GM21367 (cell line): Measurements from ENCODE around the gene SAP30BP.

Experiments
- ATAC-seq: cut with Tn5 transposase; IDR thresholded peaks from one replicate; pipeline ENCODE4 v1.9.1; 2021; ENCODE audit not compliant: unreplicated experiment

The SAP30BP gene

DNA sequence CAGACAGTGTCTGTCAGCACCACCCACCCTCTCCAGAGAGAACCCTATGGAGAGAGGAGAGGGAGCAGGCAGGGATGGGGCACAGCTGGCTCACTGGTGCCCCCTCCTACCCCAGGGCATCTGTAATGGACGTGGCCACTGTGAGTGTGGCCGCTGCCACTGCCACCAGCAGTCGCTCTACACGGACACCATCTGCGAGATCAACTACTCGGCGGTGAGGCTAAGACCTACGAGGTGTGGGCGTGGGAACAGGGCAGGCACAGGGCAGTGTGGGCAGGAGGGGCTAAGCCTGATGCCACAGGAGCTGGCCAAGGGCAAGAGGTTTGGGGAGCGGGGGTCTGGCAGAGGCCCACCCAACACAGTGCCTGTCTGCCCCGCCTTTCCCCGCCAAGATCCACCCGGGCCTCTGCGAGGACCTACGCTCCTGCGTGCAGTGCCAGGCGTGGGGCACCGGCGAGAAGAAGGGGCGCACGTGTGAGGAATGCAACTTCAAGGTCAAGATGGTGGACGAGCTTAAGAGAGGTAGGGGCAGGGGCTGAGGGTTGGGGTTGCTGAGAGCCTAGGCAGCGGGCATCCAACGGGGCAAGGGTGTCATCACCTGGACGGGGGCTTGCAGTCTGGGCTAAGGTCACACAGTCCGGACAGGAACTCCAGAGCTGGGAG, 69.2 kb downstream of the SAP30BP start:
- no peak for ATAC-seq

DNA sequence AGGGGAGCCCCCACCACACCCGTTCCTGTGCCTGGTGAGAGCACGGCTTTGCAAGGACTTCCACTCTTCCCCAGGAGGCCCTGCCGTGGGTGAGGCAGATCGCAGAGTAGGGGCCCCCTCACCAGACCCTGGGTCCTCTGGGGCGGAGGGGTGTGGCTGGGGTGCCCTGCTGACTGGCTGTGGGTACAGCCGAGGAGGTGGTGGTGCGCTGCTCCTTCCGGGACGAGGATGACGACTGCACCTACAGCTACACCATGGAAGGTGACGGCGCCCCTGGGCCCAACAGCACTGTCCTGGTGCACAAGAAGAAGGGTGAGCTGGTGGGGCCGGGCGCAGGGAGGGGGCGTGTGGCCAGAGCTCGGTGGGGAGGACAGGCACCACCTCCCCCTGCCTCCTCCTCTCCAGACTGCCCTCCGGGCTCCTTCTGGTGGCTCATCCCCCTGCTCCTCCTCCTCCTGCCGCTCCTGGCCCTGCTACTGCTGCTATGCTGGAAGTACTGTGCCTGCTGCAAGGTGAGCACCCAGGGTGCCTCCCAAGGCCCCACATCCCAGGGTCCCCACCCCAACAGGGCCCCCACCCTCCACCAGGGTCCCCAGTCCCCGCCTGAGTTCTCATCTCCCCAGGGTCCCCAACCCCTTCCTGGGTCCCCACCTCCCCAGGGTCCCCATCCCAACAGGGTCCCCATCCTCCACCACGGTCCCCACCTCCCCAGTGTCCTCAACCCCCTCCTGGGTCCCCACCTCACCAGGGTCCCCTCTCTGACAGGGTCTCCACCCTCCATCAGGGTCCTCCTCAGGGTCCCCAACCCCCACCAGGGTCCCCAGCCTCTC, 70.2 kb downstream of the SAP30BP start:
- no peak for ATAC-seq

DNA sequence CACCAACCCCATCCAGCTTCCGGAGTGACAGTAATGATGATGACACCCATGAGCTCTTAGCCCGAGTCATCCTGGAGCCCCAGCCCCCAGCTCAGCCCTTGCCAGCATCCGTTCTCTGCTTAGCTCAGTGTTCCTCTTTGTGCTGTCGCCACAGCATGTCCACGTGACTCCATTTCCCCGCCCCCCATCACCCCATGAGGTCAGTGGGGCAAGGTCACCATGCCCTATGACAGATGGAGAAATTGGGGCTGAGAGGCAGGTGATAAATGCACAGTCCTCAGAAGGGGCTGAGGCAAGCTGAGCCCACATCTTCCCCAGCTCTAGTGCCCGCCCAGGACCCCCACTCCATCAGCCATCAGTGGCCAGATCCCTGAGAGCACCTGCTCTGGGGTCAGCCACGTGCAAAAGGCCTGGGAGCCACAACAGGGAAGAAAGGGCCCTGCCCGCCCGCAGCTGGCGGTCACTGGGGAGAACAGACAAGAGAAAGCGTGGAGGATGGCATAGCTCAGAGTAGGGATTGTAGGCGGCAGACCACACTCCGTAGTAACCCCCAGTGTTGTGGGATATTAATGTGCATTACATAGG, 71.2 kb downstream of the SAP30BP start:
- no peak for ATAC-seq

DNA sequence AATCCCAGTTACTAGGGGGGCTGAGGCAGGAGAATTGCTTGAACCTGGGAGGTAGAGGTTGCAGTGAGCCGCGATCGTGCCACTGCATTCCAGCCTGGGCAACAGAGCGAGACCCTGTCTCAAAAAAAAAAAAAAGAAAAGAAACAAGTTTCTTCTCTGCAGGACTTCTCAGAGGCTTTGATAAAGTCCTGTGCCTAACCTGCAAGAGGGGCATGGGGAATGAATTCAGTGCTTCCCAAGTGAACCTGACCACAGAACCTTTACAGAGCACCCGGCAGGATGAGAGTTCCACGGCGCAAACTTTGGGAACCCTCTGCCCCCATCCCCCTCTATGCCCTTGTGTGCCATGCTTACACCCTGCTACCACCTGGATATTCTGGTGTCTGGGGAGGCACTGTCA, 72.0 kb downstream of the SAP30BP start:
- ATAC-seq, result no peak

- ATAC-seq, result no peak
These were observed 72.7 kb downstream of the SAP30BP start for GRCh38 chr17:75739801-75740200.

- ATAC-seq, result no peak
These were observed 73.1 kb downstream of the SAP30BP start for GRCh38 chr17:75740215-75740614.

DNA sequence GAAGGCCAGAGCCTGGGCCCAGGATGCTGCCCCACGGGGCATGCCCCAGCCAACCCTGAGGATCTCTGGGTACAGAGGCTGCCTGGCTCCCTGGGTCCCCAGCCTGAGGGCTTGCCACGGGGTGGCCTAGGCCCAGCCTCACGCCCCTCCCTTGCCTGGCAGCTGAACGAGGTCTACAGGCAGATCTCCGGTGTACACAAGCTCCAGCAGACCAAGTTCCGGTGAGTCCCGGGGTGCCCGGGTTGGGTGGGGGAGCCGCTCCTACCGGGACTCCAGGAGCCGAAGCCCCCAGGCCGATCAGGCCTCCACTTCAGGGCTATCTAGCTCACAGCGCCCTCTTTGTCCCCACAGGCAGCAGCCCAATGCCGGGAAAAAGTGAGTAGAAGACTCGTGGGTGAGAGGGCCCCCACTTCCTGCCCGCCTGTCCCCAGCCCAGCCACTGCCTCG, 73.5 kb downstream of the SAP30BP start:
- ATAC-seq, result no peak

- ATAC-seq, result no peak
These were observed 75.2 kb downstream of the SAP30BP start for GRCh38 chr17:75742337-75742736.

DNA sequence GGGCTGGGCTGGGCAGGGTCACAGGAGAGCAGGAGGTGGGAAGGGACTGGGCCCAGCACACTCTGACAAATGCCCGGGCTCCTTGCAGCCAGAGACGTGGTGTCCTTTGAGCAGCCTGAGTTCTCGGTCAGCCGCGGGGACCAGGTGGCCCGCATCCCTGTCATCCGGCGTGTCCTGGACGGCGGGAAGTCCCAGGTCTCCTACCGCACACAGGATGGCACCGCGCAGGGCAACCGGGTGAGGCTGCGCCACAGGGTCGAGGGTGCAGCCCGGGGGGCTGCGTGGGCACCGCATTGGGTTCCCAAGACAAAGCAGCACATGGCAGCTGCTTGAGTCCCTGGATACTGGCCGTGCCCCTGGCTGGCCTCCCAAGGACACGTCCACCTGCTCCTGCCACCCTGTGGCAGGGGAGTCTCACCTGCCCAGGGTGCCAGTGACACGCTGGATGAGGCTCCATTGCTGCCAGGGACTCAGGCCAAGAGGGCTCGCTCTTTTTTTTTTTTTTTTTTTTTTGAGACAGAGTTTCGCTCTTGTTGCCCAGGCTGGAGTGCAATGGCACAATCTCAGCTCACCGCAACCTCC, 76.6 kb downstream of the SAP30BP start:
- ATAC-seq, result no peak

DNA sequence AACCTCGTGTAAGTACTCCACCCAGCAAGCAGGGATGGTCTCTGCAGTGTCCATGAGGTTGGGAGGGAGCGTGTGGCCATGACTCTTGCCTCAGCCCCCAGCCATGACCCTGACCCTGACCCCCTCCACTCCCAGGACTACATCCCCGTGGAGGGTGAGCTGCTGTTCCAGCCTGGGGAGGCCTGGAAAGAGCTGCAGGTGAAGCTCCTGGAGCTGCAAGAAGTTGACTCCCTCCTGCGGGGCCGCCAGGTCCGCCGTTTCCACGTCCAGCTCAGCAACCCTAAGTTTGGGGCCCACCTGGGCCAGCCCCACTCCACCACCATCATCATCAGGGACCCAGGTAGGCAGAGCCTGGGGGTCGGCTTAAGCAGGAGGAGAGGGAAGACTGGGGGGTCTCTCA, 81.6 kb downstream of the SAP30BP start:
- no peak for ATAC-seq

DNA sequence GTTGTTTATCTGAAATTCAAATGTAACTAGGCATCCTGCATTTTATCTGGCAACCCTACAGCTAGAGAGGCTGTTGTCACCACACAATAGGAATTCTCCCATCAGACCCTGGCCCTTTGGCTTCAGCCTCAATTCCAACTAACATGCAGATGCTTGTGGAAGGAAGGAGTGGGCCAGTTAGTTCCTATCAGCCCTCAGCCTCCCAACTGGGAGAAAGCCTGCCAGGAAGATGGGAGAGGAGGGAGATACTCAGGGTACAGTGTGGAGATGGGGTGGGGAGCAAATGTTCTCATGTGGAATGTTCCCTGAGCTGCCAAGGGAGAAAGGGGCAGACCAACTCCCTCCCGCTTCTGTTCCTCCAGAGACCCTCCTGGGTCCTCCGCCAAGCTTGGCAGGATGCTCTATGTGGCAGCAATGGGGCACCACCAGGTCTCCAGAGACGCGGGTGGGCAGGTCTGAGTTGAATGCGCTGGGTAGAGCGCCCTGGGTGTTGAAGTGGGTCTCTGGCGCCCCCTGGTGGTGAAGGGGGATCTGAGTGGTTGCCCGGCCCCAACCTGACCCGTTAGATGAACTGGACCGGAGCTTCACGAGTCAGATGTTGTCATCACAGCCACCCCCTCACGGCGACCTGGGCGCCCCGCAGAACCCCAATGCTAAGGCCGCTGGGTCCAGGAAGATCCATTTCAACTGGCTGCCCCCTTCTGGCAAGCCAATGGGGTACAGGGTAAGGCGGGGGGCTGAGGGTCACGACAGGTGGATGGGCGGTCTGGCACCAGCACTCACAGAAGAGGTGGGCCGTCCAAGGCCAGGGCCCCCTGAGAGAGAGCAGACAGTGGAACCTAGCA, 82.6 kb downstream of the SAP30BP start:
- no peak for ATAC-seq

GRCh38 chr17:75750661-75751423, 83.7 kb downstream of the SAP30BP start:
- no peak for ATAC-seq

GRCh38 chr17:75751676-75752404, 84.7 kb downstream of the SAP30BP start:
- ATAC-seq, result no peak

GRCh38 chr17:75752405-75752709, 85.2 kb downstream of the SAP30BP start:
- no peak for ATAC-seq

DNA sequence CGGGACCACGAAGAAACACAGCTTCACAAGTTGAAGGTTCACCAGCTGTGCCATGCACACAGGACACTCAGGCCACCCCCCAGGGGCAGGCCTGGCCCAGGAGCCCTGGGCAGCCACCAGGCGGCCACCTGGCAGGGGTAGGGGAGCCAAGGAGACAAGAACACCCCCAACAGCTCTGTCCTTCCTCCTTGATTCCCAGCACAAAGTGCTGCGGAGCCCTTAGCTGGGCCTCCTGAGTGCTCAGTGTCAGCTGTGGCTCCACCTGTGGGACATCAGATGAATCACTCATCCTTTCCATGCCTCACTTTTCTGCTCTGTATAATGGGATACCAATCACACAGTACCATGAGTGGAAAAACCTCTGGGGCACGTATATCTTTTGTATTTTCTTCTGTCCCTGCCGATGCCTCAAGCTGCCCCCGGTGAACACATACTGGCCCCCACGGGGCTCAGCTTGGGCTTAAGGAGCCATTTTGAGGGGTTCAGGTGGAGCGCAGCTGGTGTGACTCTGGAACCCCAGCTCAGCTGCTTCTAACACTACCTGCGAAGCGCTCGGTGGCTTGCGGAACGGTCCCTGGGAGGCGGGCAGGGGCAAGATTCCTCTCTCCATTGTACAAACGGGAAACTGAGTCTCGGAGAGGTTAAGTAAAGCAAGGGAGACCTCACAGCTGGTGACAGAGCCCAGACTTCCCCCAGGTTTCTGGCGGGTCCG, 85.8 kb downstream of the SAP30BP start:
- ATAC-seq, result no peak

GRCh38 chr17:75753514-75754377, 86.6 kb downstream of the SAP30BP start:
- no peak for ATAC-seq

DNA sequence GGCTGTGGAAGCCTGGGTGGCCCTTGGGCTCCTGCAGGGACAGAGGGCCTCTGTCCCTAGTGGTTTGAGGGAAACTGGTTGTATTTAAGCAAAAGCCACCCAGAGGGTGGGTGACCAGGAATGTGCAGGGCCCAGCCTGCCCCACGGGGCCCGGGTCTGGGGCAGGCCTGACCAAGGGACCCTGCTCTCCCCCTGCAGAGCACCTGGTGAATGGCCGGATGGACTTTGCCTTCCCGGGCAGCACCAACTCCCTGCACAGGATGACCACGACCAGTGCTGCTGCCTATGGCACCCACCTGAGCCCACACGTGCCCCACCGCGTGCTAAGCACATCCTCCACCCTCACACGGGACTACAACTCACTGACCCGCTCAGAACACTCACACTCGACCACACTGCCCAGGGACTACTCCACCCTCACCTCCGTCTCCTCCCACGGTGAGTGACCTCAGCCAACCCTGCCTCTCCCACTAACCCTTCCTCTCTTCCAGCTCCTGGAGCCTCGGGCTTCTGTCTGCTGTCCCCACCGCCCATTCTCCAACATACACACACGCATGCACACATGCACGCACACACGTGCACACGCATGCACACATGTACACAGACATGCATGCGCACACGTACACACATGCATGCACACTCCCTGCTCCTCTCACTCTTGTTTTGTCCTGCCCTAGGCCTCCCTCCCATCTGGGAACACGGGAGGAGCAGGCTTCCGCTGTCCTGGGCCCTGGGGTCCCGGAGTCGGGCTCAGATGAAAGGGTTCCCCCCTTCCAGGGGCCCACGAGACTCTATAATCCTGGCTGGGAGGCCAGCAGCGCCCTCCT, 87.5 kb downstream of the SAP30BP start:
- ATAC-seq, result no peak
